HCT116 (cell line): Measurements from ENCODE around the gene AKR1B1. TPM values are rescaled to one million over a fixed set of nuclear protein-coding genes. Genes with fewer than 3 reads are reported as not detected.

Experiments
- ATAC-seq: fragments of 200-7000 bp; cut with Tn5 transposase; 2 replicates; pipeline ENCODE4 v1.9.1; 2020; ENCODE audit warnings: mild to moderate bottlenecking, moderate library complexity
- BruUV-seq: library from RNA; stranded (reverse); fragments of 400-500 nt; replicated peaks from 2 replicates; lab custom pipeline; 2021; lab: Mats Ljungman, UMichigan
- CTCF ChIA-PET: fragments of 300-600 bp; sonication (Branson Sonifier 250); formaldehyde crosslinking; loops from one replicate; lab custom pipeline; 2021; ENCODE audit warnings: antibody characterized with exemption; lab: Charles Lee
- POLR2A ChIA-PET: fragments of 300-600, 350-600 bp; sonication (Branson Sonifier 250); formaldehyde crosslinking; loops from one replicate; lab custom pipeline; 2021; ENCODE audit warnings: antibody characterized with exemption; lab: Charles Lee
- RAD21 ChIA-PET, 2 experiments: fragments of 300-600 bp; sonication (Branson Sonifier 250); formaldehyde crosslinking; loops; one replicate each; lab custom pipeline; 2023; ENCODE audit warnings: low total read pairs in 2 of 2; ENCODE audit not compliant: uncharacterized antibody in 2 of 2, unreplicated experiment in 2 of 2, low non-redundant PET in 1 of 2; lab: Charles Lee
- DNase-seq: peaks from one replicate; pipeline ENCODE4 v3.0.0-alpha.2; 2010; ENCODE audit warnings: low read depth, low spot score
- H2AFZ ChIP-seq: fragments of 200-600 bp; shearing (Covaris generic), sonication (generic); 2 replicates; pipeline ENCODE4 v1.6.1; 2017; ENCODE audit warnings: low read depth, mixed run types, mixed read lengths, antibody characterized with exemption, low read length; ENCODE audit not compliant: poor library complexity, severe bottlenecking
- H3K27ac ChIP-seq: 2 replicates; pipeline ENCODE4 v1.5.1; 2012; ENCODE audit warnings: low read depth, low read length
- H3K27me3 ChIP-seq: fragments of 200-600 bp; sonication (generic); 2 replicates; pipeline ENCODE4 v1.6.1; 2016; ENCODE audit warnings: mixed run types, low read length, mixed read lengths; ENCODE audit not compliant: insufficient read depth
- H3K36me3 ChIP-seq, 2 experiments: fragments of 200-500 bp in 1 of 2; fragments of 200-600 bp in 1 of 2; sonication (Bioruptor generic) in 1 of 2; sonication (generic) in 1 of 2; 2 replicates each; pipeline versions ENCODE4 v1.5.1 to v1.6.1; 2014 to 2016; ENCODE audit warnings: low read length in 2 of 2, inconsistent platforms in 1 of 2, mixed read lengths in 1 of 2, mixed run types in 1 of 2; ENCODE audit not compliant: insufficient read depth in 2 of 2, control insufficient read depth in 1 of 2
- H3K4me1 ChIP-seq, 2 experiments: fragments of 200-600 bp in 1 of 2; sonication (generic) in 1 of 2; 2 replicates each; pipeline versions ENCODE4 v1.5.1 to v1.6.1; 2012 to 2017; ENCODE audit warnings: low read length in 2 of 2, inconsistent platforms in 1 of 2, mild to moderate bottlenecking in 1 of 2, mixed read lengths in 1 of 2, mixed run types in 1 of 2, moderate library complexity in 1 of 2; ENCODE audit not compliant: insufficient read depth in 2 of 2, control insufficient read depth in 1 of 2
- H3K4me2 ChIP-seq: fragments of 200-600 bp; sonication (generic); 2 replicates; pipeline ENCODE4 v1.6.1; 2017; ENCODE audit warnings: mixed run types, low read length, mixed read lengths
- H3K4me3 ChIP-seq, 2 experiments: fragments of 200-600 bp in 1 of 2; sonication (generic) in 1 of 2; replicated peaks in 1 of 2; 2 replicates each; pipeline ENCODE4 v1.5.1; 2011 to 2016; ENCODE audit warnings: low read length in 2 of 2, control low read depth in 1 of 2, low read depth in 1 of 2, mild to moderate bottlenecking in 1 of 2, mixed read lengths in 1 of 2, mixed run types in 1 of 2
- H3K79me2 ChIP-seq: fragments of 200-600 bp; sonication (generic); 2 replicates; pipeline ENCODE4 v1.6.1; 2017; ENCODE audit warnings: mild to moderate bottlenecking, mixed run types, low read length, moderate library complexity, mixed read lengths; ENCODE audit not compliant: insufficient read depth
- H3K9ac ChIP-seq: fragments of 200-600 bp; sonication (generic); 2 replicates; pipeline ENCODE4 v1.6.1; 2016; ENCODE audit warnings: low read length, mixed read lengths
- H3K9me2 ChIP-seq: fragments of 200-600 bp; sonication (generic), shearing (Covaris generic); 2 replicates; pipeline ENCODE4 v1.6.1; 2017; ENCODE audit warnings: mixed run types, mild to moderate bottlenecking, moderate library complexity; ENCODE audit not compliant: insufficient read depth
- H3K9me3 ChIP-seq, 2 experiments: fragments of 200-500 bp in 1 of 2; fragments of 200-600 bp in 1 of 2; sonication (Bioruptor generic) in 1 of 2; sonication (generic) in 1 of 2; 2 replicates each; pipeline ENCODE4 v1.6.1; 2014 to 2017; ENCODE audit warnings: low read length in 2 of 2, mixed read lengths in 2 of 2, inconsistent platforms in 1 of 2, low read depth in 1 of 2, mild to moderate bottlenecking in 1 of 2, mixed run types in 1 of 2, moderate library complexity in 1 of 2; ENCODE audit not compliant: control insufficient read depth in 1 of 2, insufficient read depth in 1 of 2
- H4K20me1 ChIP-seq: fragments of 200-600 bp; sonication (generic), shearing (Covaris generic); 2 replicates; pipeline ENCODE4 v1.6.1; 2017; ENCODE audit warnings: mixed run types, mild to moderate bottlenecking, moderate library complexity; ENCODE audit not compliant: insufficient read depth
- ATF3 ChIP-seq: IDR thresholded peaks from 2 replicates; pipeline ENCODE4 v1.6.1; 2012
- CEBPB ChIP-seq: IDR thresholded peaks from 2 replicates; pipeline ENCODE4 v1.6.1; 2012; ENCODE audit warnings: low read depth
- CTCF ChIP-seq, 3 experiments: fragments of 200-600 bp in 1 of 3; sonication (generic) in 1 of 3; IDR thresholded peaks in 2 of 3; conservative IDR thresholded peaks in 1 of 3; 2 replicates each; pipeline ENCODE4 v1.5.1; 2012 to 2017; ENCODE audit warnings: low read depth in 2 of 3, low read length in 2 of 3, antibody characterized with exemption in 1 of 3, borderline replicate concordance in 1 of 3, control low read depth in 1 of 3, mild to moderate bottlenecking in 1 of 3, mixed read lengths in 1 of 3, mixed run types in 1 of 3, moderate library complexity in 1 of 3; ENCODE audit not compliant: insufficient read depth in 1 of 3
- EZH2 ChIP-seq: fragments of 200-600 bp; sonication (generic); IDR thresholded peaks from 2 replicates; pipeline ENCODE4 v1.6.1; 2017; ENCODE audit warnings: antibody characterized with exemption, mixed run types
- RAD21 ChIP-seq: IDR thresholded peaks from 2 replicates; pipeline ENCODE4 v1.6.1; 2012; ENCODE audit warnings: low read depth, mild to moderate bottlenecking
- ZBTB33 ChIP-seq: IDR thresholded peaks from 2 replicates; pipeline ENCODE4 v1.6.1; 2011; ENCODE audit warnings: mild to moderate bottlenecking, low read length, moderate library complexity; ENCODE audit not compliant: insufficient replicate concordance; ENCODE audit errors: extremely low read depth
- intact Hi-C: fragments of 100-400 bp; cut with micrococcal nuclease; formaldehyde crosslinking; loops from 2 replicates; pipeline ENCODE4 v1.10.0; 2022
- total RNA-seq: library from RNA; stranded (reverse); gene quantifications from one replicate; pipeline ENCODE4 v1.2.1, GENCODE V29; 2021; ENCODE audit not compliant: unreplicated experiment

Gene AKR1B1
- total RNA-seq, 1 experiment from 2014 or later, result 56.8 TPM

DNA sequence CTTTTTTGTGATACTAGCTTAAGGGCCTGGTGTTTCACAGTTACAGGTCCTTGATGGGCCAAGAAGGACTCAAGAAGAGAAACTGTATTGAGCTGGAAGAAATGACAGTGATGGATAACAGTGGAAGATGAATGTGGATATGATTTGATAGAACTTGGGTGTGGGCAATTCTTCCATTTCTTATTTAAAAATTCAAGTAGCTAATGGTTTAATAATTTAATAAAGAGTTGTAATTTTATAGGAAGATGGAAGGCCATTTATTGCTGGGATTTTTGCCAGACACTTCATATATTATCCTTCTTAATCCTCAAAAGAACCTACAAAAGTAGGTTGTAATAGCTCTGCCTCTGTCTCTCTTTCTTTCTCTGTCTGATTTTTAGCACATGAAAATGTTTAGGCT lies 21.3 kb upstream of the AKR1B1 start:
- Histone ChIP-seq H3K9ac (no peak overlapping the region), H3K4me2 (peak overlapping the region; percentile 64), H3K4me3 (peak overlapping the region in 1 of 2 experiments; percentile 31; a peak in 2 of 4 replicates), H3K79me2 (no peaks in the 10 kb centered on the region), H2AFZ (peak overlapping the region; percentile 62), H3K36me3 (no peaks in the 10 kb centered on the region), H3K27me3 (no peaks in the 10 kb centered on the region), H4K20me1 (no peaks in the 10 kb centered on the region), H3K27ac (no peak overlapping the region), H3K4me1 (peaks cover 13 to 15% of the 10 kb centered on the region in 2 experiments), H3K9me3 (no peaks in the 10 kb centered on the region), H3K9me2 (no peaks in the 10 kb centered on the region)
- ATAC-seq (no peak), DNase-seq (no peak)
- ChIA-PET CTCF (interaction anchor here (1.8 to 4.8 kb wide), 5 partner anchors 22 to 67 kb away, joined by 6 to 50 read pairs (median 11); partner anchors contain the start of gene AKR1B1), RAD21 (interaction anchor here (0.6 to 1.6 kb wide), 2 partner anchors 48 to 415 kb away, joined by 4 to 6 read pairs; no protein-coding TSS in a partner anchor), POLR2A (no interaction called here)
- intact Hi-C loops, result no loop called here
- no peak for TF ChIP-seq CEBPB
- no TSS peak for BruUV-seq

DNA sequence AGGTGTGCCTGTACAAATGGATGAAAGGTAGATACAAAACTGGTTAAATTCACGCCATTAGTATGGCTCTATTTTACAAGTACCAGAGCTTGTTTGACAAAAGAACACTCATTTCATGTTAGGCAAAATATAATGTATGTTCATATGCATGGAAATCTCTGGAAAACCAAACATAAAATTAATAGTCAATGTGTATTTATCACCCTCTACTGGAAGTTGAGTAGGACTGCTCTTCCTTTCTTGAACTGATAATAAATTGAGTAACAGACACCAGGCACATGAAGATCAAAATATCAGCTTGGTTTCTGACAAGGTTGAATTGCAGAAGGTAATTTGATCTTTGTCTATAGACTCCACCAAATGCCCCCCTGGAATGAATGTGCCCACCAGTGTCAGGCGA lies 19.8 kb upstream of the AKR1B1 start:
- Histone ChIP-seq H3K4me1 (peaks cover 13 to 15% of the 10 kb centered on the region in 2 experiments), H3K36me3 (no peaks in the 10 kb centered on the region), H3K9me3 (no peaks in the 10 kb centered on the region), H3K4me2 (no peak overlapping the region), H4K20me1 (no peaks in the 10 kb centered on the region), H3K9ac (no peak overlapping the region), H3K9me2 (no peaks in the 10 kb centered on the region), H3K4me3 (no peak overlapping the region)
- no TSS peak for BruUV-seq
- no peak for DNase-seq
- intact Hi-C loops, result loop anchor here (1.0 kb wide), 1 partner anchor 34 kb away; no protein-coding TSS in a partner anchor
- RAD21 ChIA-PET, result interaction anchor here in 1 of 2 experiments (1.0 kb wide), 1 partner anchor 46 kb away, joined by 3 read pairs; no protein-coding TSS in a partner anchor
- peak in 2 of 3 experiments; percentile 13 to 36; a peak in 3 of 6 replicates for TF ChIP-seq CTCF (IDR thresholded peaks at IDR 0.05 in 2 of 3, conservative IDR thresholded peaks at IDR 0.05 in 1 of 3; ENCODE audit: borderline replicate concordance in 1 of 3, insufficient read depth in 1 of 3, low read depth in 2 of 3, low read length in 2 of 3)
- TF ChIP-seq ZBTB33, result no peak
- TF ChIP-seq EZH2, result no peak
- no peak for TF ChIP-seq ATF3
- peak; percentile 49; the same call in 1 of the 2 replicates for TF ChIP-seq RAD21
- TF ChIP-seq, all 23 proteins: peak for 2
- POLR2A ChIA-PET, result no interaction called here
- Histone ChIP-seq H3K79me2 (no peaks in the 10 kb centered on the region), H2AFZ (no peak overlapping the region), H3K27ac (no peak overlapping the region), H3K27me3 (no peaks in the 10 kb centered on the region)
- no peak for ATAC-seq
- CTCF ChIA-PET, result interaction anchor here (3.0 to 4.8 kb wide), 3 partner anchors 34 to 46 kb away, joined by 11 to 50 read pairs (median 13); no protein-coding TSS in a partner anchor
